GM19452 (cell line): ENCODE measurements around the gene RASSF3.

Source experiments
- ATAC-seq: cut with Tn5 transposase; IDR thresholded peaks from one replicate; pipeline ENCODE4 v1.9.1; 2021; ENCODE audit not compliant: unreplicated experiment

The RASSF3 gene

GRCh38 chr12:64720884-64721283 is 110.6 kb downstream of the RASSF3 start:
- no peak for ATAC-seq

GRCh38 chr12:64722835-64723234 is 112.5 kb downstream of the RASSF3 start:
- ATAC-seq = no peak

GRCh38 chr12:64723630-64724029 is 113.3 kb downstream of the RASSF3 start:
- no peak for ATAC-seq

- no peak for ATAC-seq
Measured at GRCh38 chr12:64724201-64724745, 114.0 kb downstream of the RASSF3 start.

GRCh38 chr12:64729909-64730587 is 119.8 kb downstream of the RASSF3 start:
- no peak for ATAC-seq

GRCh38 chr12:64730588-64730969 is 120.3 kb downstream of the RASSF3 start:
- no peak for ATAC-seq

DNA sequence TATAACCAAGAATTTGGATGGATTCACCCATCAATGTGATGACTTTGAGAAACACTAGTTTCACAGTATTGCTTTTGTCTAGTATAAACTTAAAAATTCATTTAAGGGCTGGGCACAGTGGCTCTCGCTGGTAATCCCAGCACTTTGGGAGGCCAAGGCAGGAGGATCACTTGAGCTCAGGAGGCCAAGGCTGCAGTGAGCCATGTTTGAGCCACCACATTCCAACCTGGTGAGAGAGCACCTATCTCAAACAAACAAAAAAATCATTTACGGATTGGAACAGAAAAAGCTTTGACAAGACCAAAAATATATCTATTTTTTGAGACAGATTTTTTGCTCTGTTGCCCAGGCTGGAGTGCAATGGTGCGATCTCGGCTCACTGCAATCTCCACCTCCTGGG is 121.4 kb downstream of the RASSF3 start:
- ATAC-seq = no peak

DNA sequence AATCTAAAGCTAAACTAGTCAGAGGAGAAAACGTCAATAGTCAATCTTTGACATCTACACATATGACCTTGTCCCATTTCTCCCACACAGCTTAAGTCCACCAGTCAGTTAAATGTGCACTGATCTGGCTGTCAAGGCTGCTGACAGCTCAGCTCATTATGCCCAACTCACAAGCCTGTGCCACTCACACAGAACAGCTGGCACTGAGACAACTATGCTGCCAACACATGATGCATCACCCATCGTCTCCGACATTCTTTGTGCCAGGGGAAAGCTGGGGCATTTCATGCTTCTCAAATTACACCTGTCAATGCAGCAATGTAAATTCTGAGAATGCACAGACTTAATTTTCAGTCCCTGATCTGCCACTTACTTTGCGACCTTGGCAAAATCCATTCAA is 123.6 kb downstream of the RASSF3 start:
- ATAC-seq = no peak

GRCh38 chr12:64735442-64735841 is 125.1 kb downstream of the RASSF3 start:
- no peak for ATAC-seq

- ATAC-seq = no peak
Measured at GRCh38 chr12:64736771-64737170, 126.5 kb downstream of the RASSF3 start.

GRCh38 chr12:64737539-64737938 is 127.2 kb downstream of the RASSF3 start:
- ATAC-seq = no peak

- ATAC-seq = no peak
Measured at GRCh38 chr12:64739778-64740177, 129.5 kb downstream of the RASSF3 start.

DNA sequence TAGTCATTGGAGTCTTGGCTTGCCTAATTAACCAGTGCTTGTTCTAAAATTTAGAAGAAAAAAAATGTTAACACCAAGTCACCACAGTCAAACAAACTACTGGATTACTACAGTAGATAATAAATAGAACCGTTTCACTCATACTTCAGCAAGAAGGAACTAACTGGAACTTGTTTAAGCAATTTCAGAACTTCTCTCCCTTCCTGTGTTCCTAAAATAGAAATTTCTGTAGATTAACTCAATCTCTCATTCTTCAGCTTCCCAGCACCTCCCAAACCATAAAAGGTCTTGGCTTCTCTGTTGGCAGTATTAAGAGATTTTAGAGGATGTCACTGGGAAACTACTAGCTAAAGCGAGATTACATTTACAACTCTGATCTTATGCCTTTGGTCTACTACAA is 130.4 kb downstream of the RASSF3 start:
- no peak for ATAC-seq

DNA sequence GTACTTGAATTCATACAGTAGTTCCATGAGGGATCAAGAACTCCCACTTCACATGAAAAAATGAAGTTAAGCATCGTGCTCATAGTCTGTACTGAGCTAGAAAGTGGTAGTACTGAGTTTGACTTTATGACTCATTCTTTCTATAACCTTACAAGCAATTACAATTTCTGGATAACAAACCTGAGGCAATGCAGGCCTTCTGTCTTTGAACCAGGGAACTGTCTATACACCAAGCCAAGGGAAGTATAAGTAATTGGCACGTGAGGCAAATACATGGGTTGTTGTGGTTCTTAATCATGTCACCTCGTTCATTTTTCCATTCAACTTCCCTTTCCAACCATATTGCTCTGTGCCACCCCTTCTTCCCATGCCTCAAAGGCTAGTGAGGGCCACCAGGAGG is 132.1 kb downstream of the RASSF3 start:
- ATAC-seq = no peak

DNA sequence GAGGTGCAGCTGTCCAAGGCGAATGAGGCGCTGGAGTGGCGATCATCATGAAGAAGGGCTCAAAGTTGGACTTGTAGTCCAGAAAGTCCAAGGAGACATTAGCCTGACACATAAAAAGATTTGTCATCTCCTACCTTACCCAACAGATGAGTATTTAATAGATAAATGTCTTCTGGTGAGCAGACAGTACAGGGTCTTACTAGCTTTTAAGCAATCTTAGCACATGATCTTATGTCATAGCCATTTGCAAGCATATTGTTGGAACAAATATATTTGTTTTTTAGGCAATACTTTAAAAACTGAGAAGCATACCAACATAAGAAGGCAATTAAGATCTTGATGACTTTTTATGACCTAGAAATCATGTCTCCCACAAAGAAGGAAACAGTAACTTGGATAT is 132.9 kb downstream of the RASSF3 start:
- ATAC-seq = no peak

- no peak for ATAC-seq
Measured at GRCh38 chr12:64744422-64745258, 134.3 kb downstream of the RASSF3 start.

DNA sequence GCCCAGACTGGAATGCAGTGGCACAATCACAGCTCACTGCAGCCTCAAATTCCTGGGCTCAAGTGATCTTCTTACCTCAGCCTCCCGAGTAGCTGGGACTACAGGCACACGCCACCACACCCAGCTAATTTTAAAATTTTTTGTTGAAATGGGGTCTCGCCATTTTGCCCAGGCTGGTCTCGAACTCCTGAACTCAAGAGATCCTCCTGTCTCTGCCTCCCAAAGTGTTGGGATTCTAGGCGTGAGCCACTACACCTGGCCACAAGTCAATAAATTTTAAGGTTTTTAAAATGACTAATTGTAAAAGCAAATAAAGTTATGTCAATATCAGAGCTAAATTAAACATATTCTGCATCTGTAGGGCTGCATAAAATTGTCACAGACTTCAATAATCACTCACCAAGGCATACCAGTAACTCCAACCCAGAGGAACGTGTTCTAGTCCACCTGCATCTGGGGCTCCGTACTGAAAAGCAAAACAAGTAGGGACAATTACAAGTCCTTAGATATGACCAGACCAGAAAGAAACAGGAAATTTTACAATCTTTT is 135.0 kb downstream of the RASSF3 start:
- no peak for ATAC-seq

GRCh38 chr12:64745980-64746379 is 135.7 kb downstream of the RASSF3 start:
- ATAC-seq = no peak

DNA sequence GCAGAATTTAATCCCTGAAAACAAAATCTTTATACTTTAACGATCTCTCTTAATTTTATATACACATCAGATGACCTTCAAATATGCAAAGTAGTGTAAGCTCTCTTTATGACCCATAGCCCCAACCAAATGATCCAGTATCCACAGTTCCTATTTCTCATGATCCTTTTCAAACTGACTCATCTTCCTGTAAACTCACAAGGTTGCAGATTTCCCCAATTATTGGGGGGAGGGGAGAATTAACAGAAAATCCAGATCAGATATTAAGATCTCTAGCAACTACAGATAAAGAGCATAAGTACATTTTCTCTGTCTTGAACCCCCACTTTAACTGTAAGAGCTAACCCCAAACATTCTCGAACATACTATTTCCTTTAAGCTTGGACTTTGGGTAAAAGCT is 136.4 kb downstream of the RASSF3 start:
- ATAC-seq = no peak
